IPS-20b (cell line): ENCODE measurements around the gene FTCDNL1.

ENCODE experiments used
- H3K27ac ChIP-seq: one replicate; pipeline ENCODE4 v1.5.1; 2013; ENCODE audit warnings: low read length
- H3K27me3 ChIP-seq: 2 replicates; pipeline ENCODE4 v1.6.1; 2013; ENCODE audit warnings: mild to moderate bottlenecking, low read length, inconsistent platforms; ENCODE audit not compliant: insufficient read depth
- H3K36me3 ChIP-seq: 2 replicates; pipeline ENCODE4 v1.6.1; 2013; ENCODE audit warnings: low read depth, mild to moderate bottlenecking, inconsistent platforms, low read length, moderate library complexity; ENCODE audit not compliant: insufficient read depth
- H3K4me1 ChIP-seq: 2 replicates; pipeline ENCODE4 v1.6.1; 2013; ENCODE audit warnings: mild to moderate bottlenecking, control low read depth, inconsistent platforms, low read length, moderate library complexity; ENCODE audit not compliant: insufficient read depth
- H3K4me3 ChIP-seq: 2 replicates; pipeline ENCODE4 v1.5.1; 2013; ENCODE audit warnings: mild to moderate bottlenecking, low read length, inconsistent platforms
- H3K9ac ChIP-seq: 2 replicates; pipeline ENCODE4 v1.6.1; 2013; ENCODE audit warnings: low read depth, mild to moderate bottlenecking, inconsistent platforms, low read length, moderate library complexity
- H3K9me3 ChIP-seq: 2 replicates; pipeline ENCODE4 v1.6.1; 2013; ENCODE audit warnings: mild to moderate bottlenecking, low read depth, low read length, inconsistent platforms; ENCODE audit not compliant: insufficient read depth

FTCDNL1 gene

GRCh38 chr2:199850718-199851500 lies at the start of gene FTCDNL1:
FTCDNL1 (minus strand) TSS chr2:199851192; CDS start chr2:199848962, 2,230 bp downstream.
- Histone ChIP-seq H3K4me1 (peaks cover 7% of the 10 kb centered on the region; the same call in 1 of the 2 replicates), H3K4me3 (peak within 1 kb of the TSS; percentile 76), H3K36me3 (no peaks in the 10 kb centered on the region), H3K27me3 (peaks cover 8% of the 10 kb centered on the region; the same call in 1 of the 2 replicates), H3K27ac (no peak within 1 kb of the TSS), H3K9ac (peak within 1 kb of the TSS; percentile 70), H3K9me3 (no peaks in the 10 kb centered on the region)

GRCh38 chr2:199896617-199897016 lies 45.6 kb upstream of the FTCDNL1 start:
- Histone ChIP-seq H3K27me3 (no peaks in the 10 kb centered on the region), H3K9ac (no peak overlapping the region), H3K27ac (no peak overlapping the region), H3K9me3 (no peaks in the 10 kb centered on the region), H3K4me1 (no peaks in the 10 kb centered on the region), H3K4me3 (no peak overlapping the region), H3K36me3 (no peaks in the 10 kb centered on the region)

DNA sequence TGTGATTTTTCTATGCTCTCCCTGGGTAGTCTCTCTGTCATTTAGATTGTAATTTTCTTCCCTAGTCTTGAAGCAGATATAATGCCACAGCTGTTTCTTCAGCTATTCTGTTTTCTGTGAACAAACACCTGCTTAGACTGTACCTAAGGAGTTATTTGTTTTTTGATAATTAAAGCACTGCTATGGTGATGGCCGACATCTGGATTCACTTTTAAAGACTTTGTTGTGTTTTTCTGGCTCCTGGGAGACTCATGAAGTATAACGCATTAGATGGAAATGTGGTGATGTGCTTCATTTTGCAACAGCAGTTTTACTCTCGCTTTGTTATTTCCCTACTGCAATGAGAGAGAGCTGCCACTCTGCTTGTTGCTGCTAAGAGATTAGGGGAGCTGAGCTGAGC lies 44.4 kb upstream of the FTCDNL1 start:
- no peaks in the 10 kb centered on the region for H3K4me1 ChIP-seq
- no peak overlapping the region for H3K4me3 ChIP-seq
- H3K27ac ChIP-seq, result no peak overlapping the region
- no peaks in the 10 kb centered on the region for H3K9me3 ChIP-seq
- no peaks in the 10 kb centered on the region for H3K36me3 ChIP-seq
- no peak overlapping the region for H3K9ac ChIP-seq
- no peaks in the 10 kb centered on the region for H3K27me3 ChIP-seq

DNA sequence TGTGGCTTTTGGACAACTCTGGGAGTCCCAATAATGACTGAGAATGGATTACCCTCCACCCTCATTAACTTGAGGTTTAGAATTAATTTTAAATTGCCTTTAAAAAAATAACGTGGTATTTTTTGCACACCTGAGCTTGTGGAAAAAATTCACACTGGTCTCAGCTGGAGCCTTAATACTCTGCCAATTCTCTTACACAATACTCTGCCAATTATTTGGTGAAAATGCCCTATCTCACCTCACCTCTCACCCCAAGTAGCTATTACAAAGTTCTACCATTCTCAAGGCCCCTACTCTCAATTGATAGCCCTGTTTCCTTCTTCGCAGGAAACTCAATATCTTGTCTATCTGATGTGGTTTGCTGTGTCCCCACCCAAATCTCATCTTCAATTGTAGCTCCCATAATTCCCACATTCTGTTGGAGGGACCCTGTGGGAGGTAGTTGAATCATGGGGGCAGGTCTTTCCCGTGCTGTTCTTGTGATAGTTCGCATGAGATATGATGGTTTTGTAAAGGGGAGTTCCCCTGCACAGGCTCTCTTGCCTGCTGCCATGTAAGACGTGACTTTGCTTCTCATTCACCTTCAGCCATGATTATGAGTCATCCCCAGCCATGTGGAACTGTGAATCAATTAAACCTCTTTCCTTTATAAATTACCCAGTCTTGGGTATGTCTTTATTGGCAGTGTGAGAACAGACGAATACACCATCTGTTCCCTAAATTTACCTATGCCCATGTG lies 32.7 kb upstream of the FTCDNL1 start:
- H3K36me3 ChIP-seq, result no peaks in the 10 kb centered on the region
- no peak overlapping the region for H3K9ac ChIP-seq
- no peak overlapping the region for H3K4me3 ChIP-seq
- H3K9me3 ChIP-seq, result no peaks in the 10 kb centered on the region
- H3K27me3 ChIP-seq, result no peaks in the 10 kb centered on the region
- no peaks in the 10 kb centered on the region for H3K4me1 ChIP-seq
- no peak overlapping the region for H3K27ac ChIP-seq

DNA sequence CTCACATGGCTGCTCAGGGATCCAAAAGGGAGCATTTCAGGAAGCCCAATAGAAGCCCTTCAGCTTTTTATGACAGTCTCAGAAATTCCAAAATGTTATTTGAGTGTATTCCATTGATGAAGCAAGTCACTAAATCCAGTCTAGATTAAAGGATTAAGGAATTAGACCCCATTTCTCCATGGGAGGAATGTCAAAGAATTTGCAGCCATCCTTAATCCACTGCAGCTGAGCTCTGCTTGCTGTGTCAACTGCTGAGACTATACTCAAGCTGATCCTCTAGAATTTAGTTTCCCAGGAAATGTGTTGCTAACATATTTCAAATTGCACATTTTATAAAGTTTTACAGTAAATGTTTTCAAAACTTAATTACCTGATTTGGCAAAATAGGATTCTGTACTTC lies 31.7 kb upstream of the FTCDNL1 start:
- H3K9ac ChIP-seq, result no peak overlapping the region

GRCh38 chr2:199875400-199875799 lies 24.4 kb upstream of the FTCDNL1 start:
- Histone ChIP-seq H3K27ac (no peak overlapping the region), H3K9me3 (peaks cover 21% of the 10 kb centered on the region), H3K27me3 (no peaks in the 10 kb centered on the region), H3K9ac (no peak overlapping the region), H3K36me3 (peaks cover 3% of the 10 kb centered on the region; the same call in 1 of the 2 replicates), H3K4me1 (peaks cover 5% of the 10 kb centered on the region; the same call in 1 of the 2 replicates), H3K4me3 (no peak overlapping the region)

More for the DNA sequence above, 31.7 kb upstream of the FTCDNL1 start:
- Histone ChIP-seq H3K27ac (no peak overlapping the region), H3K4me1 (no peaks in the 10 kb centered on the region), H3K36me3 (no peaks in the 10 kb centered on the region), H3K9me3 (no peaks in the 10 kb centered on the region), H3K4me3 (no peak overlapping the region), H3K27me3 (no peaks in the 10 kb centered on the region)

- H3K9me3 ChIP-seq, result peaks cover 21% of the 10 kb centered on the region
- H3K27me3 ChIP-seq, result no peaks in the 10 kb centered on the region
- peaks cover 3% of the 10 kb centered on the region; the same call in 1 of the 2 replicates for H3K36me3 ChIP-seq
- no peak overlapping the region for H3K9ac ChIP-seq
- H3K4me3 ChIP-seq, result no peak overlapping the region
- peaks cover 15% of the 10 kb centered on the region; the same call in 1 of the 2 replicates for H3K4me1 ChIP-seq
- no peak overlapping the region for H3K27ac ChIP-seq
Measured at GRCh38 chr2:199874209-199874608, 23.2 kb upstream of the FTCDNL1 start.

DNA sequence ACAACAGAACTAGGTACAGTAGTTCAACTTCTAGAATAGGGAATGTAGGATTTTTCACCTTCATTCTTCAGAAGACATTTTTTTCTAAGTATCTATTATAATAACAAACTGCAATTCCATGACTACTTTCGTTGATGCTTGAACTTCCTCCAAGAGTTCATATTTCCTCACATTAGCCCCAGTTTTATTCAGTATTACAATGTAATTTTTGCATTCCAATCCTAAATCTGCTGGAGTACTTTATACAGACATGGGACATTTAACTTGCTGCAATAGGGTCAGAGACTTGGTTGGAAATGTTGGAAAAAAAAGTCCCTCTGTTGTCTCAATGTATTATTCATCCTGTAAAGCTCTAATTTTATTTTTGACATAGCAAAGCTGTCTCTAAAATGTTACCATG lies 19.6 kb upstream of the FTCDNL1 start:
- H3K4me3 ChIP-seq, result no peak overlapping the region
- peaks cover 3% of the 10 kb centered on the region; the same call in 1 of the 2 replicates for H3K36me3 ChIP-seq
- no peak overlapping the region for H3K27ac ChIP-seq
- peaks cover 21% of the 10 kb centered on the region for H3K9me3 ChIP-seq
- H3K27me3 ChIP-seq, result no peaks in the 10 kb centered on the region
- peaks cover 38% of the 10 kb centered on the region; the same call in 1 of the 2 replicates for H3K4me1 ChIP-seq
- peak overlapping the region; percentile 77; the same call in 1 of the 2 replicates for H3K9ac ChIP-seq

DNA sequence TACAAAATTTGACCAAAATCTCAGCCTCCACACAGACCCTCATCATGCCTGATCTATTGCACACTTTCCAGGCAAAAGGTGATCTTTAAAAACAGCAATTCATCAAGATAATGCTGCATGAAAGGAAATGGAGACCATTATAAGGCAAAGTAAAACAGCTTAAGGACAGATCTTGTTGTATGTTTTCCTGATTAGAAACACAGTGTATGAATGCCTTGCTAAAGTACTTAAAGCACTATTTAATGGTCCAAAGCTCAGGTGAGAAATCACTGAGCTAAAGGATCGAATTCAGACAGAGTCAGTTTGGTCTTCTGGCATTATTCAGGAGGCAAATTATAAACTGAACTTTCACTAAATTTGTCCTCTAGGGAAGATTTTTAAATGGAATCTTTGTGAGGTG lies 18.7 kb upstream of the FTCDNL1 start:
- Histone ChIP-seq H3K27ac (peak overlapping the region; percentile 96), H3K9me3 (peaks cover 13% of the 10 kb centered on the region), H3K36me3 (peaks cover 3% of the 10 kb centered on the region; the same call in 1 of the 2 replicates), H3K4me1 (peaks cover 38% of the 10 kb centered on the region; the same call in 1 of the 2 replicates), H3K4me3 (peak overlapping the region; percentile 54), H3K9ac (peak overlapping the region; percentile 77; the same call in 1 of the 2 replicates), H3K27me3 (no peaks in the 10 kb centered on the region)

DNA sequence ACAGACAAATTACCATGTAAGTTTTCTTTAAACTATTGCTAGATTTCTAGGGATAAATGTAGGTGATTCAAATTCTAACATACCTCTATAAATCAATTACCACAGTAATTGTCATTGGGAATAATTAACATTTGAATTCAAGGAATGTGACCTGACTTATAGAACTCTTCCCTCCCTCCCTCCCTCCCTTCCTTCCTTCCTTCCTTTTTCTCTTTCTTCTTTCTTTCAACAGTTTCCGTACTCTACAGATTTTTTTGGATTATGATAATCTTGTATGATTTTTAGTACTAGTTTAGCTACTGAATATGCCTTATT lies 18.2 kb upstream of the FTCDNL1 start:
- no peaks in the 10 kb centered on the region for H3K27me3 ChIP-seq
- H3K9ac ChIP-seq, result peak overlapping the region; percentile 77
- H3K9me3 ChIP-seq, result peaks cover 8% of the 10 kb centered on the region
- peaks cover 38% of the 10 kb centered on the region; the same call in 1 of the 2 replicates for H3K4me1 ChIP-seq
- H3K4me3 ChIP-seq, result peak overlapping the region; percentile 54
- peaks cover 3% of the 10 kb centered on the region; the same call in 1 of the 2 replicates for H3K36me3 ChIP-seq
- H3K27ac ChIP-seq, result peak overlapping the region; percentile 96

GRCh38 chr2:199868431-199869226 lies 17.6 kb upstream of the FTCDNL1 start:
- Histone ChIP-seq H3K9ac (peak overlapping the region; percentile 72), H3K4me3 (peak overlapping the region; percentile 49), H3K27me3 (no peaks in the 10 kb centered on the region), H3K4me1 (peaks cover 38% of the 10 kb centered on the region; the same call in 1 of the 2 replicates), H3K9me3 (peaks cover 2% of the 10 kb centered on the region), H3K27ac (peak overlapping the region; percentile 93), H3K36me3 (no peaks in the 10 kb centered on the region)
